Measurements from ENCODE around the gene DSCAM. TPM values are rescaled to one million over a fixed set of nuclear protein-coding genes. Genes with fewer than 3 reads are reported as not detected.
"Not testable (repeated sequence)": the region's sequence is repeated elsewhere in the genome, so short reads cannot be mapped to it uniquely, and the experiment has no call there.

The DSCAM gene
- polyA plus RNA-seq, 1 donor, result 1.2 TPM

DNA sequence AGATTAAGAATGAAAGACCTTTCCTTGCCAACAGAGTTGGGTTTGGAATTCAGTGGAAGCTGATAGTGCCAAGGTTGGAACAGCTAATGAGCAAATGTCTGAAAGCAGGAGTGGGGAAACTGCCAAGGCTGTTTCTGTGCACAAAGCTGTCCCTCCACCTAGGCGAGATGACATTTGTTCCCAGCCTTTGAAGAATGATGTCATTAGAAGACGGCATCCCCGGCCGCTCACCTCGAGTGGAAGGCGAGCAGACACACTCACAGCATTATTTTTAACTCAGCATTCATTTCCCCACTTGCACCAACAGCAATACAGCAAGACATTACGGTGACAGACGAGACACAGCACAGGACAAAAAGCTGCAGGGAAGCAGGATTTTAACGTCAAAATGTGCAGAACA lies 515.8 kb downstream of the DSCAM start:
- DNase-seq (ENCODE audit: low read depth), result no peak

GRCh38 chr21:40324389-40324788 lies 522.6 kb downstream of the DSCAM start:
- DNase-seq (ENCODE audit: low read depth), result no peak

GRCh38 chr21:40320718-40321117 lies 526.2 kb downstream of the DSCAM start:
- not testable (repeated sequence) for DNase-seq (ENCODE audit: low read depth)

DNA sequence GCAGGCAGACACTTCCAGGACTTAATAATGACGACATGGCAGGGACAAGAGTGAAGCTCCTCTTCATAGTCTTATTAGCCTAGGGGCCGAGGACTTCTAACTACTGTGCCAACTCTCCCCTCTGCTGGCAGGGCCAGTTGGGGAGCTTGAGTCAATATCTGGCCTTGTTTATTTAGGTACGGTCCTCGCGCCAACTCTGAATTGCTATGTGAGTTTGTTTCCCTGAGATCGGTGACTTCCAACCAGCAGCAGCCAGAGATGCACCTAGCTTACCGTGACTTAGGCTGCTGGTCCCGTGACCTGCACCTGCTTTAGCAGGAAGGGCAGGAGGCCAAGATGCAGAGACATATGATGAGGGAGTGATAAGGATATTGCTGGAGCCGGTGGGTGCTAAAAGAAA lies 528.6 kb downstream of the DSCAM start:
- no peak for DNase-seq (ENCODE audit: low read depth)

GRCh38 chr21:40316104-40316503 lies 530.9 kb downstream of the DSCAM start:
- no peak for DNase-seq (ENCODE audit: low read depth)

GRCh38 chr21:40315626-40316025 lies 531.3 kb downstream of the DSCAM start:
- DNase-seq (ENCODE audit: low read depth), result no peak

- no peak for DNase-seq (ENCODE audit: low read depth)
These were observed 533.7 kb downstream of the DSCAM start for GRCh38 chr21:40313260-40313659.

- DNase-seq (ENCODE audit: low read depth), result no peak
These were observed 546.7 kb downstream of the DSCAM start for GRCh38 chr21:40300300-40300699.

DNA sequence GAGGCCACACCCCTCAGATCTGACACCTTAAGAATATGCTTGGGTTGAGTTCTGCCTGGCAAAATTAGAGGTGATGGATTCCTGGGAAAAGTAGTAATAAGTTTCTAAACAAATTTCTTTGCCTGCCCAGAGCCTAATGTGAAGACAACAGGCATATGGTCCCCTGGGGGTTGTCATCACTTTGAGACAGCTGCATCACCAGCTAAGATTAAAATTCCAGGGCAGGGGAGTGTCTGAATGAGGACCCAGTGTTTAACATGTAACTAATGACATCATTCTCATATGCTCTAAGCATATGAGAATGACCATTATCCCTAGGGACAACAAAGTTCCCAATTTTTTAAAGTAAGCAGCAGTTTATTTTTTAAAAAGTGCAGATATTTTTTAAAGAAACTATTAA lies 547.5 kb downstream of the DSCAM start:
- peak; percentile 2 for DNase-seq (ENCODE audit: low read depth)

- DNase-seq (ENCODE audit: low read depth), result no peak
These were observed 552.6 kb downstream of the DSCAM start for GRCh38 chr21:40294345-40294744.

DNA sequence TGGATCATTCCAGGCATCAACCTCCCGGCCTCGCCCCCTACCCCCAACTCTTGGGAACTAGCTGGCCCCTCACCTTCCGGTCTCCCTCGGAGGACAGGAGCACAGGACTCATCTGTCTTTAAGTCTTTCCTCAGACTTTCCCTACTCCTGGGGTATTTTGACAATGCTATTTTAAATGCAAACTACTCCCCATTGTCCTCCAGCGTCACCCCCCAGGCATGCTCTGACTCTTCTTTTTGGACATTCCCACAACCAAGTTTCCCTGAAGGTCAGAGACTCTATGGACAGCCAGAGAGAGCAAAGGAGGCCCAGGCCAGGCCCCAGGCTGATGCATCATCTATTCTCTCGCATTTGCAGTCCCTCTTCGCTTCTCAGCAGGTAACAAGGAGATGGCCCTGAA lies 555.4 kb downstream of the DSCAM start:
- DNase-seq (ENCODE audit: low read depth), result no peak

DNA sequence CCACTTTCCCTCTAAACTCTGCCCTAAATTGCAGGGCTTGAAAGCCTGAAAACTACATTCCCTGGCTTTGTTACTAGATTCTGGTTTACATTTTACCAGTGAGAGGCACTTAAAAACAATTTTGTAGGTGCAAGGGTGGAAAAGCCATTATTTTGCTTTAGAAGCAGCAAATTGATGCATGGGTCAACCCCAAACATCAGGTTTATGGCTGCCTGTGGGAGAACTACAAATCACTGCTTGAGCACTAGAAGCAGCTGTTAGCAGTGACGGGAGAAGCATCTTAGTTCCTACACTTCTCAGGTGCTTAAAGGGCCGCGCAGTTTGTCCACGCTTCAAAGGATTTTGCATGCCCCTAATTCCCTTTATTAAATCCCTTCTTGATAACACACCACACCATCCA lies 562.5 kb downstream of the DSCAM start:
- no peak for DNase-seq (ENCODE audit: low read depth)

GRCh38 chr21:40282912-40283886 lies 563.8 kb downstream of the DSCAM start:
- no peak for DNase-seq (ENCODE audit: low read depth)

DNA sequence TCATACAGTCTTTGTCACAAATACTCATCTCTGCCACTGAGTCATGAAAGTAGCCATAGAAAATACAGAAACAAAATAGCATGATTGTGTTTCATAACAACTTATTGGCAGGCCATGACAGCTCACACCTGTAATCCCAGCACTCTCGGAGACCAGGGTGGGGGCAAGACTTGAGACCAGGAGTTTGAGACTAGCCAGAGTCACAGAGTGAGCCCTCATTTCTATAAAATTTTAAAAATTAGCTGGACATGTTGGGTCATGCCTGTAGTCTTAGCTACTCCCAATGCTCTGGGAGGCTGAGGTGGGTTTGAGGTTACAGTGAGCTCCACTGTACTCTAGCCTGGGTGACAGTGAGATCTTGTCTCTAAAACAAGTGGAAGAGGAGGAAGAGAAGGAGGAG lies 568.6 kb downstream of the DSCAM start:
- no peak for DNase-seq (ENCODE audit: low read depth)

- DNase-seq (ENCODE audit: low read depth), result no peak
These were observed 571.0 kb downstream of the DSCAM start for GRCh38 chr21:40276001-40276400.

DNA sequence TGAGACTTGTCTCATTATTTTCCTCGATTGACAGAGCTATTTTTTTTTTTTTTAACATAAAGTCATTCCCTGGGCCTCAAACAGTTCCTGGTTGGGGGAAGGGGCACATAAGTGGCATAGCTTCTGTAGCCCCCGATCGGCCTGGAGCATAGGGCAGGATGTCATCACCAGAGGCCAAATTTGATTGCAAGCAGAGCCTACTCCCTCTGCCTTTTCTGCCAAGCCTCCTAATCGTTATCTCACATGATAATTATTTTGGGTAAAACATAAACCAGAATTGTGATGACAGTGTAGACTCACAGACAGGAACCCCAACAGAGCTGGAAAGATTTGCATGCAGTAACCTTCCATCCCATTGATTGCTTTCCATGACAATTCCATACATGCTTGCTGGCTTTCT lies 574.9 kb downstream of the DSCAM start:
- no peak for DNase-seq (ENCODE audit: low read depth)

- DNase-seq (ENCODE audit: low read depth), result no peak
These were observed 575.8 kb downstream of the DSCAM start for GRCh38 chr21:40271164-40271563.

- peak; percentile 49 for DNase-seq (ENCODE audit: low read depth)
These were observed 576.9 kb downstream of the DSCAM start for GRCh38 chr21:40270047-40270446.

DNA sequence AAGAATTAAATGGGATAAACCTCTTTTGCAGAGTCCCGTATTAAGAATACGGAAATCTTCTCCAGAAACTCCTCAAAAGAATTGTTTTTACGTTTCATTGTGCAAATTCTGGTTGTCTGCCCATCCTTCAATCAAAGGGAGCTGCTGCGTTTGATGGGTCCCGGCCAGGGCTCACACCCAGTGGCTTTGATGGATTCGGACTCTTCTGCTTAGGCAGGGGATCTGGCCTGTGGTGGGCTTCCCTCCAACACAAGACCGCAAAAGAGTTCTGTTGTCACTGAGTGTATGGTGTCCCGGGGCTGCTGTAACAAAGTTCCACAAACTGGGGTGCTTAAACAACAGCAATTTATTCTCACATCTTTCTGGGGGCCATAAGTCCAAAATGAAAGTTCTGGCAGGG lies 577.7 kb downstream of the DSCAM start:
- no peak for DNase-seq (ENCODE audit: low read depth)

- not testable (repeated sequence) for DNase-seq (ENCODE audit: low read depth)
These were observed 588.5 kb downstream of the DSCAM start for GRCh38 chr21:40258456-40258855.

DNA sequence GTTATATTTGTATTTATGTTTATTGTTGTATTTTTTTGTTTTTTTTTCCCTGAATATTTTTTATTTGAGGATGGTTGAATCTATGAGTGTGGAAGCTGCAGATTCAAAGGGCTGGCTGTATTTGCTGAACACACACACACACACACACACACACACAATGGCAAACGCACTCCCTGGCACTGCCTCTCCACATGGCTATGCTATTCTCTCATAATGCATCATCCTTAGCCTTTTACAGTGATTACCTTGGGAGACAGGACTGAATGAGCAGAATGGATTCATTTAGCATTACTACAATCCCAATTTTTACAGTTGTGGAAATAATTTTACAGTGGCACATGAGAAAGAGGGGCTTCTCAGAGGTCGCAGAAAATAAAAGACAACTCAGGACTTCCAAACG lies 589.6 kb downstream of the DSCAM start:
- DNase-seq (ENCODE audit: low read depth), result no peak

DNA sequence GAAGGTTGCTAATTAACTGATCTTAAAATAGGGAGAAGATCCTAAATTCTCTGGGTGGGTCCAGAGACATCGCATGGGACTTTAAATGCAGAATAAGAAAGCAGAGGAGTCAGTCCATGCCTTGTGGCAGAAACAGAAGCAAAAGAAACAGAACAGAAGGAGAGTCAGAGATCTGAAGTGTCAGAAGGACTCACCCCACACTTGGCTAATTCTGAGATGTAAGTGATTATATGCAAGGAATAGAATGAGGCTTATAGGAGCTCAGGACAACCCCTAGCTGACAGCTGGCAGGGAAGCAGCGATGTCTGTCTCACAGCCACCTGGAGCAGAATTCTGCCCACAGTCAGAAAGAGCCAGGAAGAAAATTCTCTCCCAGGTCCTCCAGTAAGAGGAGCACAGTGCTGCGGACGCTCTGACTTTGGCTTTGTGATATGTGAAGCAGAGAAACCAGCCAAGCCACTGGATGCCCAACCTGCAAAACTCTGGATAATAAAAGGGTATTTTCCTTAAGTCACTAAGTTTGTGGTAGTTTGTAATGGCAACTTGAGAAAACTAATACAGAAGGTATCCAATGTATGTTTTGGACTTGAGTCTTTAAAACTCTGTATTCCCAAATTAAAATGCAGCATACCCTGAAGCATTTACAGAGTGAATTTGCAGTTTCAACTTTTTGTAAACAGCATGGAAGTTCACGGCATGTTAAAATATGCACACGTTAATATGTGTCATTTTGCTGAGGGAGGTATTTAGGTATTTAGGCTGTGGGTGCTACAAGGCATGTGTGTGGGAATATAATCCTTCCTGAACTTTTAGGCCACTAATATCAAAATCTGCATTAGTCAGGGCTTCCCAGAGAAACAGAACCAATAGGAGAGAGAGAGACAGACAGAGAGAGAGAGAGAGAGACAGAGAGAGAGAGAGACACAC lies 591.2 kb downstream of the DSCAM start:
- DNase-seq (ENCODE audit: low read depth), result no peak

Data from forelimb muscle (tissue), 1 donor.